Dermis blood vessel endothelial cell (primary cell): Measurements from ENCODE around the gene RAD51B. TPM values are rescaled to one million over a fixed set of nuclear protein-coding genes. Genes with fewer than 3 reads are reported as not detected.
A peak's percentile ranks its signal among the peaks of the same experiment; 100 is the strongest.

Experiments used
- DNase-seq: peaks from one replicate; pipeline ENCODE4 v3.0.0; 2010
- total RNA-seq: library from RNA; depleted of rRNA; stranded (reverse); fragments of >200 nt; gene quantifications from 2 replicates; pipeline ENCODE4 v1.2.3, GENCODE V29; 2014

RAD51B gene
- total RNA-seq, 1 donor from 2014 or later: 22.8 TPM

DNA sequence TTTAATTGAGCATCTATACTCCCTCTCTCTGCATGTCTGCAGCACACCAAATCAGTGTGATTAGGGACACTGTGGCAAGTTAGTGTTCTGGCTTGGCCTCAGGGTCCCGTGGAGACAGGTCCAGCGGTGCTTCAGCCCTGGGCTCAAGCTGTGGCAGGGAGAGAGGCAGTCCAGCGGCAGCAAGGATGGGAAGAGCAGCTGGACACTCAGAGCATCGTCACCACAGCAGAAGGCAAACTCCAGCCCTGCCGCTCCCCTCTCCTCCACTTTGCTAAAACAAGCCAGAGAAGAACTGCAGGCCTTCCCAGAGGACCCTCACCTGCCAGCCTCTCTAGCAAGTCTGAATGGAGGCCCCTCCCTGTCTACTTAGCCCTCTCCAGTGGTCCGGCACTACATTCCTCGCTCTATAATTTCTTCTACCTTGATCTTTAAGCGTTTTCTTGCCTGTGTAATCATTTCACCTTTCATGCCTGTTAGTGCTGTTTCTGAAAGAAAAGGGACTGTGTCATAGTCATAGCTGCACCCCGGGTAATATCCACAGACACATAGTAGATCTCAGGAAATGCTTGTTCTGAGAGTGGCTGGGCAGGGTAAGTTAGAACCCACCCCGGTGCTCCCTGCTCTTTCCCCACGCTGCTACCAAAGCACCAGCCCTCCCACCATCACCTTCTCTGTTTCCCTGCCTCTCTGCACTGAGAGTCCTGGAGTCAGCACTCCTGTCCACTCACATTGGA lies 951.1 kb downstream of the RAD51B start:
- DNase-seq: no peak

DNA sequence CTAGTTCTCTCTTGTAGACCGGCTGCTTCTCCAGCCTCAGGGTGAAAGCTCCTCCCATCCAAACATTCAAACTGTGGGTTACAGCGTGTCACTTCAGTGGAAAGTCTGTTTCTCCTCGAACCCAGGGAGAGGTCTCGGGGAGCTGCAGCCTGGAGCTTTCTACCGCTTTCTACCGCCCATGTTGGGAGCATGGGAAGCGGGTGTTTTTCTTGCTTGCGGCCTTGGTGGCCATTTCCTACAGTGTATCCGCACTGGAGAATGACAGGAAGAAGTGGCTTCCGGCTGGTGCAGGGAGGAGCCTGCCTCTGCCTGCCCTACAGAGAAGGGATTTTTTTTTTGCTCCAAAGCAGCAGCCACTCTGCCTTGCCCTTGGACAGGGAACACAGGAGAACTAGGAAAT lies 952.1 kb downstream of the RAD51B start:
- peak; percentile 89 for DNase-seq

DNA sequence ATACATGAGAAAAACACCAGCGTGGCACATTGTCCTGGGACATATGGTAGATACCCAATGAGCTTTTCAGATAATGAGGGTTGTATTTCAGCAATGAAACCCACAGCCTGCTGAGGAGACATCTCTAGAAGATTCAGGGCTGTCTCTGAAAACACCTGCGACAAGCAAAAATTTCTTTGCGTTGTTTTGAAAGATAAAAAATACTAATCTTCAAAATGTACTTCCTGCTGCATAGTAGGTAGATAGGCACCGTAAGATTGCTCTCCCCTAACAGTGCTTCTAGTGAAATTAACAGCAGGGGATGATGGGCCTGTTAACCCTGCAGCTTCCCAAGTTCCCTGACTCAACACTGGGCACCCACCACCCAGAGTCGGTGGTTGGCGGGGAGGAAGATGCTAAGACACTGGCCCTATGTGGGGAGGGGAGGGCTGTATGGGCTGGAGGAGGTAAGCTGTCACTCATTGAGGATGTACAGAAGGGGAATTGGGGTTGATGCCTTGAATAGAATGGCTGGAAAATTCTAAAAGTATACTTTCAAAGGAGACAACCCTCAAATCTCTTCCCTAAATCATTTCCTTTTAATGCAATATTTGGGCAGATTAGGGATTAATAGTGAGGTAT lies 953.3 kb downstream of the RAD51B start:
- DNase-seq: no peak

DNA sequence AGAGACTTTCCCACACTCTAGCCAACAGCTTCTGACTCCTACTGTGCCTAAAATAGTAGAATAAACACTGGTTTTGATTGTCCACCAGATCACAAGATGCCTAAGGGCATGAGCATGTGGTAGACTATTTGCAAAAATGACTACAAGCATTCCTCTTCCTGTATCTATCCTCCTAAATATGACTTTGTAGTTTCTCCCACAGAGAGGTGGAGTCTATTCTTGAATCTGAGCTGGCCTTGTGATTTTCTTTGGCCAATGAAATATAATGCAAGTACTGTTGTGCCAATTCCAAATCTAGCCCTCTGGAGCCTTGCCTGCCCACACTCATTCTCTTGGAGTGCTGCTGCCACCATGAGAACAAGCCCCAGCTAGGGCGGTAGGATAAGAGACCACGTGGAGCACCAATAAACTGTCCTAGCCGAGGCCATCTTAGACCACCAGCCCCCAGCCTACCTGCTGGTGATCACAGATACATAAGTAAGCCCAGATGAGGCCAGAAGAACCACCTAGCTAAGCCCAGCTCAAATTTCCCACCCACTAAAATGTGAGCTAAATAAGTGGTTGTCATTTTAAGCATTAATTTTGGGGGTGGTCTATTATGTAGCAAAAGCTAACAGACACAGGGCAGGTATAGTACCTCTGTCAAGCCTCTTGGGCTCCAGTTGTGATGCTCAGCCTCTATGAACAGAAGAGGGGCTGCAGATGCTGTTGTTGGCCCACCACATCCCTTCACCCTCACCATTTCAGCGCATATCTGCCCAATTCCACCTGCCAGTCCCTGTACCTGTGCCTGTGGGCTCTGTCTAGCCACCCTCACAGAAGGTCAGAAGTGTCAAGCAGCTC lies 955.4 kb downstream of the RAD51B start:
- no peak for DNase-seq

DNA sequence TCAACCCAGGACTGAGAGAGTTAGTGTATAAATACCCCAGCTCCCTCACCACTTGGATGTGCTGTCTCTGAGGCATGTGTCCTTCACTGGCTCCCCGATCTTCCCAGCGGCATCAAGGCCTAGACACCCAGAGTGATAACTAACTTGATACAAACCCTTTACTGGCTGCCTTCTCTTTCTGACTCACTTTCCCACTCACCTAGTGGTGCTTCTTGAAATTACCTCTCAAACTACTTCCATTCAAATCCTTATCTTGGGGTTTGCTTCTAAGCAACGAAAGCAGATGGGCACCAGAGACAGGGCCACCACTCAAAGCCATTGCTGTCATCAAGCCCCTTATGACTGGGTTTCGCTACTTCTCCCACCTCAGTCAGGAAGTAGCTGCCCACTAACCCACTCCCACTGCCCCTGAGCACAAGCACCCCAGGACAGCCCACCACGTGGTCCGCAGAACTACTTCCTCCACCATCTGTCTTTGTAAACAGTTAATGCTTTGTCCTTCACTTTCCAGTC lies 956.1 kb downstream of the RAD51B start:
- no peak for DNase-seq

DNA sequence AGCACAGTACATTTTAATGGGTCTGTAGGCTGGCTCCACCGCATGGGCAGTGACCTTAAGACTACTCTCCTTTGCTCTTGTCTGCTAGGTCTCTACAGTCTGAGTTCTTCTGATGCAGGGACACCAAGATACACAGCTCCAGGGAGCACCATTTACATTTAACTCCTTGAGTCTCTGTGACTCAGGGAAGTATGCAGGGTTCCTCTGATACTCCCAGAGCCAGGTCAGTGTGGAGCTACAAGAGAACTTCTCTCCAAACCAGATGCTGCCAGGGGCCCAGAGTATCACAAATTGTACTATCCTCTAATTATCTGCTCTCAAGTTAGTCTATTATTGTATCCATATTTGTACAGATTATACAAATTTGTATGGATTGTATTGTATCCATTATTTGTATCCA lies 958.1 kb downstream of the RAD51B start:
- no peak for DNase-seq

Other genes with a start within 250 kb of the RAD51B start
- gene PIGH, start 219.5 kb upstream of the RAD51B start, total RNA-seq: 10.9 and 11.7 TPM in 2 replicates
- 39.5 and 61.5 TPM in 2 replicates for gene ARG2, start 199.9 kb upstream of the RAD51B start, total RNA-seq
- 50.2 and 61.8 TPM in 2 replicates for gene VTI1B, start 145.1 kb upstream of the RAD51B start, total RNA-seq
- gene RDH11, start 124.0 kb upstream of the RAD51B start, total RNA-seq: 91.9 and 113 TPM in 2 replicates
- gene RDH12, start 117.9 kb upstream of the RAD51B start, total RNA-seq: not detected in 2 replicates
- gene ZFYVE26, start 3.2 kb upstream of the RAD51B start, total RNA-seq: 23.7 and 26.7 TPM in 2 replicates